Measurements from ENCODE around the gene LARGE1. TPM values are rescaled to one million over a fixed set of nuclear protein-coding genes. Genes with fewer than 3 reads are reported as not detected.
A peak's percentile ranks its signal among the peaks of the same experiment; 100 is the strongest.

The LARGE1 gene
- total and polyA plus RNA-seq, 2 of the 13 experiments (the other 11 are each of a cell fraction or from before 2014, with no cell fraction given), result 8.4 to 11.0 TPM

GRCh38 chr22:33302049-33302545 is 618.2 kb downstream of the LARGE1 start (continued):
- TF ChIP-seq ZNF543 (CRISPR knock-in tag; IDR thresholded peaks at IDR 0.05), result no peak
- TF ChIP-seq FOXP4 (CRISPR knock-in tag; IDR thresholded peaks at IDR 0.05), result no peak; the same call in 1 of the 2 replicates
- TF ChIP-seq HMG20A (CRISPR knock-in tag; IDR thresholded peaks at IDR 0.05; ENCODE audit: borderline replicate concordance), result no peak
- peak; percentile 74; the same call in 1 of the 2 replicates for TF ChIP-seq ZNF580 (CRISPR knock-in tag; IDR thresholded peaks at IDR 0.05; ENCODE audit: borderline replicate concordance, low read depth)
- no peak for TF ChIP-seq ZNF562 (CRISPR knock-in tag; IDR thresholded peaks at IDR 0.05; ENCODE audit: borderline replicate concordance)
- peak; percentile 60; the same call in 1 of the 2 replicates for TF ChIP-seq KDM5B (CRISPR knock-in tag; IDR thresholded peaks at IDR 0.05; ENCODE audit: borderline replicate concordance)
- TF ChIP-seq RARA (CRISPR knock-in tag; IDR thresholded peaks at IDR 0.05), result peak; percentile 36
- no peak for TF ChIP-seq ZNF563 (CRISPR knock-in tag; IDR thresholded peaks at IDR 0.05)
- TF ChIP-seq TBP (CRISPR knock-in tag; IDR thresholded peaks at IDR 0.05), result no peak
- TF ChIP-seq ZNF180 (CRISPR knock-in tag; IDR thresholded peaks at IDR 0.05; ENCODE audit: borderline replicate concordance, low read depth), result no peak
- TF ChIP-seq ZNF33A (CRISPR knock-in tag; IDR thresholded peaks at IDR 0.05; ENCODE audit: borderline replicate concordance), result no peak
- TF ChIP-seq NCOA5 (CRISPR knock-in tag; IDR thresholded peaks at IDR 0.05), result no peak
- TF ChIP-seq, protein P1, sequence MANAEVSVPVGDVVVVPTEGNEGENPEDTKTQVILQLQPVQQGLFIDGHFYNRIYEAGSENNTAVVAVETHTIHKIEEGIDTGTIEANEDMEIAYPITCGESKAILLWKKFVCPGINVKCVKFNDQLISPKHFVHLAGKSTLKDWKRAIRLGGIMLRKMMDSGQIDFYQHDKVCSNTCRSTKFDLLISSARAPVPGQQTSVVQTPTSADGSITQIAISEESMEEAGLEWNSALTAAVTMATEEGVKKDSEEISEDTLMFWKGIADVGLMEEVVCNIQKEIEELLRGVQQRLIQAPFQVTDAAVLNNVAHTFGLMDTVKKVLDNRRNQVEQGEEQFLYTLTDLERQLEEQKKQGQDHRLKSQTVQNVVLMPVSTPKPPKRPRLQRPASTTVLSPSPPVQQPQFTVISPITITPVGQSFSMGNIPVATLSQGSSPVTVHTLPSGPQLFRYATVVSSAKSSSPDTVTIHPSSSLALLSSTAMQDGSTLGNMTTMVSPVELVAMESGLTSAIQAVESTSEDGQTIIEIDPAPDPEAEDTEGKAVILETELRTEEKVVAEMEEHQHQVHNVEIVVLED (CRISPR knock-in tag; IDR thresholded peaks at IDR 0.05; ENCODE audit: borderline replicate concordance), result no peak
- no peak for TF ChIP-seq SNAPC2 (CRISPR knock-in tag; IDR thresholded peaks at IDR 0.05)
- TF ChIP-seq RXRA (CRISPR knock-in tag; IDR thresholded peaks at IDR 0.05), result peak; percentile 36
- TF ChIP-seq ZC3H13 (CRISPR knock-in tag; IDR thresholded peaks at IDR 0.05), result no peak
- no peak for TF ChIP-seq KMT2A (CRISPR knock-in tag; IDR thresholded peaks at IDR 0.05)
- TF ChIP-seq ZMYM2 (CRISPR knock-in tag; IDR thresholded peaks at IDR 0.05), result no peak
- 0 out of 2 replicates have a peak, but pooled peaks have one; percentile 27 for TF ChIP-seq SNAPC4 (CRISPR knock-in tag; IDR thresholded peaks at IDR 0.05)
- TF ChIP-seq, protein P2, sequence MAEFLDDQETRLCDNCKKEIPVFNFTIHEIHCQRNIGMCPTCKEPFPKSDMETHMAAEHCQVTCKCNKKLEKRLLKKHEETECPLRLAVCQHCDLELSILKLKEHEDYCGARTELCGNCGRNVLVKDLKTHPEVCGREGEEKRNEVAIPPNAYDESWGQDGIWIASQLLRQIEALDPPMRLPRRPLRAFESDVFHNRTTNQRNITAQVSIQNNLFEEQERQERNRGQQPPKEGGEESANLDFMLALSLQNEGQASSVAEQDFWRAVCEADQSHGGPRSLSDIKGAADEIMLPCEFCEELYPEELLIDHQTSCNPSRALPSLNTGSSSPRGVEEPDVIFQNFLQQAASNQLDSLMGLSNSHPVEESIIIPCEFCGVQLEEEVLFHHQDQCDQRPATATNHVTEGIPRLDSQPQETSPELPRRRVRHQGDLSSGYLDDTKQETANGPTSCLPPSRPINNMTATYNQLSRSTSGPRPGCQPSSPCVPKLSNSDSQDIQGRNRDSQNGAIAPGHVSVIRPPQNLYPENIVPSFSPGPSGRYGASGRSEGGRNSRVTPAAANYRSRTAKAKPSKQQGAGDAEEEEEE (CRISPR knock-in tag; IDR thresholded peaks at IDR 0.05; ENCODE audit: borderline replicate concordance), result 0 out of 2 replicates have a peak, but pooled peaks have one; percentile 74
- TF ChIP-seq IKZF1 (IDR thresholded peaks at IDR 0.05), result no peak
